K562 (cell line): Measurements from ENCODE around the gene GRIK1. TPM values are rescaled to one million over a fixed set of nuclear protein-coding genes. Genes with fewer than 3 reads are reported as not detected.

ENCODE experiments used
- BACH1 ChIP-seq: fragments of 200-800 bp; sonication (Bioruptor generic); IDR thresholded peaks from 2 replicates; pipeline ENCODE4 v1.6.1; 2016; ENCODE audit warnings: missing genetic modification characterization, missing compliant biosample characterization
- C11orf30 ChIP-seq: fragments of 450-650 bp; IDR thresholded peaks from 2 replicates; pipeline ENCODE4 v1.6.1; 2016; ENCODE audit warnings: low read depth, mild to moderate bottlenecking
- HDAC8 ChIP-seq: fragments of 450-650 bp; IDR thresholded peaks from 2 replicates; pipeline ENCODE4 v1.6.1; 2016; ENCODE audit warnings: mild to moderate bottlenecking, missing genetic modification characterization, moderate library complexity, missing compliant biosample characterization
- MAFG ChIP-seq: fragments of 450-650 bp; conservative IDR thresholded peaks from 2 replicates; pipeline ENCODE4 v1.6.1; 2016; ENCODE audit warnings: missing genetic modification characterization, missing compliant biosample characterization
- MAFK ChIP-seq: IDR thresholded peaks from 2 replicates; pipeline ENCODE4 v1.6.1; 2011; ENCODE audit warnings: low read length, improper control_type of control experiment
- NR2C2 ChIP-seq, 2 experiments: fragments of 200-800 bp in 1 of 2; sonication (Bioruptor generic) in 1 of 2; sonication (generic) in 1 of 2; formaldehyde crosslinking in 1 of 2; IDR thresholded peaks; 2 replicates each; pipeline versions ENCODE4 v1.6.1 to v1.8.0; 2016 to 2022; ENCODE audit warnings: mild to moderate bottlenecking in 1 of 2, missing compliant biosample characterization in 1 of 2, missing genetic modification characterization in 1 of 2, missing genetic modification reagents in 1 of 2
- PHF8 ChIP-seq: fragments of 200-600 bp; sonication (generic); IDR thresholded peaks from 2 replicates; pipeline ENCODE4 v1.6.1; 2012; ENCODE audit warnings: mixed run types, mild to moderate bottlenecking, inconsistent platforms, low read length, moderate library complexity, borderline replicate concordance
- PPARD ChIP-seq: fragments of 250-450 bp; sonication (Bioruptor Pico); IDR thresholded peaks from 2 replicates; pipeline ENCODE4 v1.8.0; 2022; ENCODE audit warnings: inconsistent platforms, mild to moderate bottlenecking, moderate library complexity
- SNIP1 ChIP-seq: fragments of 450-650 bp; IDR thresholded peaks from 2 replicates; pipeline ENCODE4 v1.7.1; 2017; ENCODE audit warnings: low read depth, mild to moderate bottlenecking
- STAT5B ChIP-seq: fragments of 250-450 bp; sonication (Bioruptor Pico); IDR thresholded peaks from 2 replicates; pipeline ENCODE4 v1.8.0; 2021; ENCODE audit warnings: mild to moderate bottlenecking, inconsistent platforms
- TAF15 ChIP-seq: fragments of 200-400 bp; formaldehyde crosslinking; IDR thresholded peaks from 2 replicates; pipeline ENCODE4 v1.6.1; 2017; ENCODE audit warnings: mild to moderate bottlenecking, low read depth, low read length, moderate library complexity
- TBL1XR1 ChIP-seq, 2 experiments: IDR thresholded peaks; 2 replicates each; pipeline ENCODE4 v1.6.1; 2012; ENCODE audit warnings: improper control_type of control experiment in 2 of 2, low read length in 2 of 2, mild to moderate bottlenecking in 1 of 2
- TCF3 ChIP-seq: sonication (generic); formaldehyde crosslinking; IDR thresholded peaks from 2 replicates; pipeline ENCODE4 v1.4.0; 2020; ENCODE audit warnings: mild to moderate bottlenecking, missing genetic modification reagents
- TEAD4 ChIP-seq, 2 experiments: sonication (generic) in 1 of 2; formaldehyde crosslinking in 1 of 2; IDR thresholded peaks; 2 replicates each; pipeline versions ENCODE4 v1.6.1 to v1.8.0; 2012 to 2022; ENCODE audit warnings: borderline replicate concordance in 1 of 2, inconsistent platforms in 1 of 2, low read length in 1 of 2, mild to moderate bottlenecking in 1 of 2, missing genetic modification reagents in 1 of 2
- XRCC4 ChIP-seq: IDR thresholded peaks from one replicate; pipeline ENCODE4 v1.6.1; 2011; ENCODE audit not compliant: insufficient read depth, insufficient read length; ENCODE audit errors: extremely low read depth
- ZNF316 ChIP-seq: fragments of 450-650 bp; IDR thresholded peaks from 2 replicates; pipeline ENCODE4 v1.6.1; 2016
- ZNF696 ChIP-seq: fragments of 250-450 bp; sonication (Bioruptor Pico); conservative IDR thresholded peaks from 2 replicates; pipeline ENCODE4 v1.4.0; 2020; ENCODE audit warnings: mild to moderate bottlenecking, moderate library complexity
- ZNF76 ChIP-seq: fragments of 250-450 bp; sonication (Bioruptor Pico); IDR thresholded peaks from 2 replicates; pipeline ENCODE4 v1.4.0; 2020; ENCODE audit warnings: mild to moderate bottlenecking, moderate library complexity, borderline replicate concordance
- polyA plus RNA-seq, 8 experiments: library from polyadenylated mRNA; depleted of rRNA in 4 of 8; stranded (reverse) in 5 of 8; unstranded in 3 of 8; fragments of >200 nt; fragmentation: Nextera tagmentation in 2 of 8; fragmentation: Illumina TruSeq in 1 of 8; extraction: Ambion mirVana in 2 of 8; extraction: Trizol in 1 of 8; gene quantifications; 2 replicates each; pipeline versions ENCODE4 v1.2.1 to v1.2.3, GENCODE V29; 2011 to 2014; ENCODE audit warnings: inconsistent platforms in 1 of 8, missing spikeins in 1 of 8
- total RNA-seq, 7 experiments: library from RNA; depleted of rRNA in 6 of 7; stranded (reverse); fragments of >200 nt in 6 of 7; fragmentation: Illumina TruSeq in 2 of 7; extraction: Trizol in 2 of 7; gene quantifications; 2 replicates each; pipeline versions ENCODE4 v1.2.1 to v1.2.3, GENCODE V29; 2011 to 2021; ENCODE audit warnings: low replicate concordance in 1 of 7
- TF ChIP-seq, protein P1 (sequence below), 3 experiments: fragments of 200-800 bp in 1 of 3; sonication (Bioruptor generic) in 1 of 3; sonication (generic) in 1 of 3; formaldehyde crosslinking in 1 of 3; IDR thresholded peaks; 2 replicates each; pipeline versions ENCODE4 v1.6.1 to v1.8.0; 2016 to 2022; ENCODE audit warnings: mild to moderate bottlenecking in 2 of 3, missing compliant biosample characterization in 2 of 3, missing genetic modification characterization in 2 of 3, missing genetic modification reagents in 1 of 3
- TF ChIP-seq, protein P2 (sequence below): fragments of 250-450 bp; sonication (Bioruptor Pico); IDR thresholded peaks from 2 replicates; pipeline ENCODE4 v1.4.0; 2020; ENCODE audit warnings: mild to moderate bottlenecking, moderate library complexity
- TF ChIP-seq, protein P3 (sequence below): sonication (generic); formaldehyde crosslinking; IDR thresholded peaks from 2 replicates; pipeline ENCODE4 v1.9.0; 2022; ENCODE audit warnings: mild to moderate bottlenecking, missing genetic modification reagents
- TF ChIP-seq, protein P4 (sequence below), 2 experiments: fragments of 450-650 bp in 1 of 2; sonication (generic) in 1 of 2; formaldehyde crosslinking in 1 of 2; IDR thresholded peaks in 1 of 2; conservative IDR thresholded peaks in 1 of 2; 2 replicates each; pipeline versions ENCODE4 v1.6.1 to v1.8.1; 2016 to 2023; ENCODE audit warnings: mild to moderate bottlenecking in 2 of 2, moderate library complexity in 2 of 2, inconsistent platforms in 1 of 2, missing genetic modification reagents in 1 of 2

The GRIK1 gene
- total and polyA plus RNA-seq, 9 of the 15 experiments (the other 6 are each of a cell fraction or from before 2014, with no cell fraction given), result 0.17 to 2.8 (median 0.53) TPM

- TF ChIP-seq PHF8 (no peak), HDAC8 (tag) (no peak), TAF15 (no peak), XRCC4 (no peak), ZNF316 (peak; percentile 71), TEAD4 (IDR thresholded peaks at IDR 0.05; ENCODE audit: low read length) (no peak), TEAD4 (CRISPR knock-in tag; IDR thresholded peaks at IDR 0.05; ENCODE audit: borderline replicate concordance) (no peak), ZNF76 (CRISPR knock-in tag) (no peak), MAFG (peak; percentile 50), PPARD (no peak), NR2C2 (CRISPR knock-in tag; IDR thresholded peaks at IDR 0.05) (no peak), NR2C2 (tag; IDR thresholded peaks at IDR 0.05) (no peak), ZNF696 (CRISPR knock-in tag) (no peak), SNIP1 (no peak), STAT5B (CRISPR knock-in tag) (no peak), C11orf30 (peak; percentile 75), TBL1XR1 (IDR thresholded peaks at IDR 0.05; ENCODE audit: low read length in 2 of 2) (no peak), BACH1 (tag) (no peak), MAFK (peak; percentile 61; the same call in 1 of the 2 replicates), TCF3 (CRISPR knock-in tag) (no peak)
- TF ChIP-seq, protein P1, sequence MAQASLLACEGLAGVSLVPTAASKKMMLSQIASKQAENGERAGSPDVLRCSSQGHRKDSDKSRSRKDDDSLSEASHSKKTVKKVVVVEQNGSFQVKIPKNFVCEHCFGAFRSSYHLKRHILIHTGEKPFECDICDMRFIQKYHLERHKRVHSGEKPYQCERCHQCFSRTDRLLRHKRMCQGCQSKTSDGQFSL (CRISPR knock-in tag; IDR thresholded peaks at IDR 0.05), result no peak
- TF ChIP-seq, protein P1 (tag; IDR thresholded peaks at IDR 0.05), result no peak
- TF ChIP-seq, protein P2, sequence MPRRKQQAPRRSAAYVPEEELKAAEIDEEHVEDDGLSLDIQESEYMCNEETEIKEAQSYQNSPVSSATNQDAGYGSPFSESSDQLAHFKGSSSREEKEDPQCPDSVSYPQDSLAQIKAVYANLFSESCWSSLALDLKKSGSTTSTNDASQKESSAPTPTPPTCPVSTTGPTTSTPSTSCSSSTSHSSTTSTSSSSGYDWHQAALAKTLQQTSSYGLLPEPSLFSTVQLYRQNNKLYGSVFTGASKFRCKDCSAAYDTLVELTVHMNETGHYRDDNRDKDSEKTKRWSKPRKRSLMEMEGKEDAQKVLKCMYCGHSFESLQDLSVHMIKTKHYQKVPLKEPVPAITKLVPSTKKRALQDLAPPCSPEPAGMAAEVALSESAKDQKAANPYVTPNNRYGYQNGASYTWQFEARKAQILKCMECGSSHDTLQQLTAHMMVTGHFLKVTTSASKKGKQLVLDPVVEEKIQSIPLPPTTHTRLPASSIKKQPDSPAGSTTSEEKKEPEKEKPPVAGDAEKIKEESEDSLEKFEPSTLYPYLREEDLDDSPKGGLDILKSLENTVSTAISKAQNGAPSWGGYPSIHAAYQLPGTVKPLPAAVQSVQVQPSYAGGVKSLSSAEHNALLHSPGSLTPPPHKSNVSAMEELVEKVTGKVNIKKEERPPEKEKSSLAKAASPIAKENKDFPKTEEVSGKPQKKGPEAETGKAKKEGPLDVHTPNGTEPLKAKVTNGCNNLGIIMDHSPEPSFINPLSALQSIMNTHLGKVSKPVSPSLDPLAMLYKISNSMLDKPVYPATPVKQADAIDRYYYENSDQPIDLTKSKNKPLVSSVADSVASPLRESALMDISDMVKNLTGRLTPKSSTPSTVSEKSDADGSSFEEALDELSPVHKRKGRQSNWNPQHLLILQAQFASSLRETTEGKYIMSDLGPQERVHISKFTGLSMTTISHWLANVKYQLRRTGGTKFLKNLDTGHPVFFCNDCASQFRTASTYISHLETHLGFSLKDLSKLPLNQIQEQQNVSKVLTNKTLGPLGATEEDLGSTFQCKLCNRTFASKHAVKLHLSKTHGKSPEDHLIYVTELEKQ (CRISPR knock-in tag), result no peak
- TF ChIP-seq, protein P3, sequence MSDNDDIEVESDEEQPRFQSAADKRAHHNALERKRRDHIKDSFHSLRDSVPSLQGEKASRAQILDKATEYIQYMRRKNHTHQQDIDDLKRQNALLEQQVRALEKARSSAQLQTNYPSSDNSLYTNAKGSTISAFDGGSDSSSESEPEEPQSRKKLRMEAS (CRISPR knock-in tag), result no peak
- TF ChIP-seq, protein P4, sequence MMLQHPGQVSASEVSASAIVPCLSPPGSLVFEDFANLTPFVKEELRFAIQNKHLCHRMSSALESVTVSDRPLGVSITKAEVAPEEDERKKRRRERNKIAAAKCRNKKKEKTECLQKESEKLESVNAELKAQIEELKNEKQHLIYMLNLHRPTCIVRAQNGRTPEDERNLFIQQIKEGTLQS (IDR thresholded peaks at IDR 0.05), result no peak
- TF ChIP-seq, protein P4 (CRISPR knock-in tag; conservative IDR thresholded peaks at IDR 0.05), result no peak
Observed at GRCh38 chr21:29580732-29581285, 359.0 kb downstream of the GRIK1 start (continued).
